ENCODE measurements around the gene NTRK3.

DNA sequence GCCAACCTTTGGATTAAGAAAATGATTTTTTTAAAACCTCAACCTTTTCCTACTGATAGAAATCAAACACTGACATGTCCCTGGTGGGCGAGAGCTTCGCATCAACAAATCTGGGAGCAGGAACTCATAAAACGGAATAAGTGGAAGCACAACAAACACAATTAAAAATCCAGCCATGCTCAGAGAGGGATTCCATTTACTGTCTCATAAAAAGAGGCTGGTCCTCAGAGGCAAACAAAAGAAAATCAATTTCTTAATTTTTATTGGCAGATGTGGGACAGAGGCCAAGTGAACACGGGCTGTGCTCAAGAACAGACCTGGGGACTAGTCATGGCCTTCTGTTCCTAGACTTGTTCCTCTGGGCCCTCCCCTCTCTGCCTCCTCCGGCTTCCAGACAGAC, 214.5 kb downstream of the NTRK3 start:
- TF ChIP-seq CTCF (conservative IDR thresholded peaks at IDR 0.05; ENCODE audit: low read depth, low read length) (no peak), EZH2 (IDR thresholded peaks at IDR 0.05; ENCODE audit: low read length, unreplicated experiment) (no peak)

All from PC-3 (cell line).